ENCODE data around the gene ZSCAN12.
A peak's percentile ranks its signal among the peaks of the same experiment; 100 is the strongest.
"Not testable (repeated sequence)": the region's sequence is repeated elsewhere in the genome, so short reads cannot be mapped to it uniquely, and the experiment has no call there.

The ZSCAN12 gene

DNA sequence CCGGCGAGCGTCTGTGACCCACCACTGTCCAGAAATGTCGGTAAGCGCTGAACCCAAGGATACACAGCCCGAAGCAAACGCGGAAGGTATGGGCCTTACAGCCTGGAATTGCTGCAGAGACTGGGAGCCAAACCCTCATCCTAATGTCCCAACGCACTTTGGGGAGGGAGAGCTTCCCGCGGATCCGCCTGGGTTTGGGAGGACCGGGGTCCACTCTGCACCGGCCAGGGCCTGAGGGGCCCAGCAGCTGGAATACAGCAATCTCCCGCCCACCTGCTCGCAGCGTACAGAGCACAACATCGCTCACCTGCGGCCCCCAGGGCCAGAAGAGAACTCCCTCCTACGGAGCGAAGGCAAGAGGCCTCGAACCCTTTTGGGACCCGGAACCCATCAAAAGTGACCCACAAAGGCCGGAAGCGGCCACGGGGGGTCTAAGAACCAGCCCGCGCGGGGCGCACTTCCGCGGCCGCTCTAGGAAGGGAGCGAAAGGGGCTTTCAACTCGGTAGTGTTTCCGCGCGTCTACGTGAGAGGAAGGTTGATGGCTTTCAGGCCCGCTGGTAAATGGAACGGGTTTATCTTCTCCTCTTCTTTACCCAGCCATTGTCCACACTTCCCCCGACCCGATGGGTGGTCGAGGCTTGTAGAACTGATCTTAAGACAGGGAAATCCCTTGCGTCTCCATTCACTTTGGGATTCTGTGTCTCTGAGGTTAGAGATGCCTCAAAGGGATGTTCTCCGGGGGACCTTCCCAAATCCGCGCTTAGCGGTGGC, at the start of gene ZSCAN12:
Gene ZSCAN12, minus strand, starts transcription at position 398 of the 772 bp plus-strand sequence. CDS start 1,342 bp downstream, outside the sequence.
- peak; percentile 83 for DNase-seq

DNA sequence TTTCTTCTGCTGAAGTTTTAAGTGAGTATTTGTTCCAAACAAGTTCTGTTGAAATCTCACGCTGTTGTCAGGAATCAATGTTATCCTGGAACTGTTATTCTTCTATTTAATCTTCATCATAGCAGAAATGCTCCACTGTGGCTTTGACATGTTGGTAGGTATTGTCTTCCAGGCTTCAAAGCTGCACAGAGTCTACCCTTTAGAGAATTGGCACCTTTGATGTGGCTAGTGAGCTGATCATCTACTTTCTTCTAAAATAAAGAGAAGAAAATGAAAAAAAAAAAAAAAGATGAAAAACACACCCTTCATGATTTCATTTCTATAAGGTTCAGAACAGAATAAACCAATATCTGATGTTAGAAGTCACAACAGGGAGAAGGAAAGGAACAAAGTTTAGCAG, 49.5 kb upstream of the ZSCAN12 start:
- no peak for DNase-seq

DNA sequence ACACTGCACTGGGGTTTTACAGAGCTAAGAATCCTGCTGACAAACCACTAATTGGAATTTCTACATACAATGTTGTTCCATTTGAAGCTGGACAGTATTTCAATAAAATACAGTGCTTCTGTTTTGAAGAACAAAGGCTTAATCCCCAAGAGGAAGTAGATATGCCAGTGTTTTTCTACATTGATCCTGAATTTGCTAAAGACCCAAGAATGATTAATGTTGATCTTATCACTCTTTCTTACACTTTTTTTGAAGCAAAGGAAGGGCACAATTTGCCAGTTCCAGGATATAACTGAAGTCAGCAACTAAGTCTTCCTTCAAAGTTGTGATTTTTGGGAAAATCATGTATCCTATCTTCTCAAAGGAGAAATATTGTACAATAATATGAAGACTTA, 48.0 kb upstream of the ZSCAN12 start:
- not testable (repeated sequence) for DNase-seq

DNA sequence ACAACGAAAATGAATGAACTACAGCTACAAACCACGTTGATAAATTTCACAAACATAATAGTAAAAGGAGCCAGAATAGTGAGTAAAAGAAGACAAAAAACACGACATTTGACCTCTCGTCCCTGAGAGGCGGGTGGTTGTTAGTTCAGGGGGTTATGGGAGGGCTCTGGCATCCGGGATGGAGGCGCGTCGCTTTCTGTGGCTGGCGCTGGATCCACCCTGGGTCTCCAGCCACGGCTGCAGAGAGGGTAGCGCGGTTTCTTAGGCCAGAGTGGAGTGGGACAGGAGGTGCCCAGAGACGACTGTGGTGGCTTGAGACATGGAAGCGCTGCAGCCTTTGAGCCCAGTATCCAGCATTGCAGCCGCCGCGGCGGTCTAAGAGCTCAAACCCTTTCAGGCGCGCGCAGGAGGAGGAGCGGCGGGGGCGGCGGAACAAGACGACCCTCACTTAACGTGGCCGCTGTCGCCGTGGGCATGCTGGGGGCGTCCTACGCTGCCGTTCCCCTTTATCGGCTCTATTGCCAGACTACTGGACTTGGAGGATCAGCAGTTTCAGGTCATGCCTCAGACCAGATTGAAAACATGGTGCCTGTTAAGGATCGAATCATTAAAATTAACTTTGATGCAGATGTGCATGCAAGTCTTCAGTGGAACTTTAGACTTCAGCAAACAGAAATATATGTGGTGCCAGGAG, 47.4 kb upstream of the ZSCAN12 start:
- no peak for DNase-seq

DNA sequence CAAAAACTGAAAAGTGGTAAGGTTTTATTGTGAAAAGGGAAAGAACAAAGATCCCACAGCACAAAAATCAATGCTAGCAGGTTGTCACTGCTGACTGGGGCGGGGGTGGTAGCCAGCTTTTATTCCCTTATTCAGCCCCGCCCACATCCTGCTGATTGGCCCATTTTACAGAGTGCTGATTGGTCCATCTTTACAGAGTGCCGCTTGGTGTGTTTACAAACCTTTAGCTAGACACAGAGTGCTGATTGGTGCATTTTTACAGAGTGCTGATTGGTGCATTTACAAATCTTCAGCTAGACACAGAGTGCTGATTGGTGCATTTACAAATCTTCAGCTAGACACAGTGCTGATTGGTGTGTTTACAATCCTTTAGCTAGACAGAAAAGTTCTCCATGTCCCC, 45.2 kb upstream of the ZSCAN12 start:
- not testable (repeated sequence) for DNase-seq

DNA sequence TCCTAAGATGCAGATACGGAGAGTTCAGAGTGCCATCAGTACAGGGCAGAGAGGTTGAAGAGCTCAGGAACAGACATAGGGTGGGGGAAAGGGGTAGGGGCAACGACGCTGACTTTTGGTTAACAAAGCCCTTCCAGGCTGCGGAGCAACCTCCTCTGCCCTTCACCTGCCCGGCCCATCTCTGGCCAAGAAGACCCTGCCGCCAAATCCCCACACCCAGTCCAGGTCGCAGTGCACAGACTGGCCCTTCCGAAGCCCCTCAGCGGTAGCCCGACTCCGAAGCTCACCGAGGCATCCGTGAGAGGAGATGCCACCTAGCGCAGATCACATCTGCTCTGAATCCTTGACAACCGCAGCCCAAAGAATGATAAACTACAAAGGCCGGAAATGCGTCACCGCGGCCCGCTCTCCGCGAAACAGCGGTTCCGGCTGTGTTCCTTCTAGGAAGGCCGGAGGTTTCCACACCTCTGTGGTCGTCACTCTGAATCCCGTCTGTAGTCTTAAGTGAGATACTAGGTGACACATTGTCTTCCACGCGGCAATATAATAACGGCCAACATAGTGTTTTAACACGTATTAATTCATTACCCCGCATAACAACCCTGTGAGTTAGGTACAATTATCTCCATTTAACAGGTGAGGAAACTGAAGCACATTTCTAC, 43.7 kb upstream of the ZSCAN12 start, which contains the start of gene ZSCAN23:
Gene ZSCAN23, minus strand, starts transcription at position 380 of the 662 bp plus-strand sequence. CDS start 7,225 bp downstream, outside the sequence.
- peak; percentile 27 for DNase-seq

DNA sequence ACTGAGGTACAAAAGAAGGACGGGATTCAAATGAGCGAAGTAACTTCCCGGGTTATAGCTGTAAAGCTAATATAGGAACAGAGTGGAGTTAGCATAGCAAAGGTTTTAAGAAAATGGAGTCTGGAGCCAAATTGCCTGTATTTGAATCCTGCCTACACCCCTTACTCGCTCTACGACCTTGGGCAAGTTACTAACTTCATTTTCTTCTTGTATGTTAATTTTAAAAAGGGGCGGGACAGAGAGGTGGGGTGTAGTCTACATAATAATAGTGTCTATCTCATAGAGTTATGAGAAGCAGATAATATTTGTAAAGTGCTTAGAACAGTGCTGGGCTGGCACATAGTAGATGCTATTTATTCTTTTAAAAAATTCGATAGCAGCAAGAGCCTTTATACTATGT, 43.0 kb upstream of the ZSCAN12 start:
- no peak for DNase-seq

DNA sequence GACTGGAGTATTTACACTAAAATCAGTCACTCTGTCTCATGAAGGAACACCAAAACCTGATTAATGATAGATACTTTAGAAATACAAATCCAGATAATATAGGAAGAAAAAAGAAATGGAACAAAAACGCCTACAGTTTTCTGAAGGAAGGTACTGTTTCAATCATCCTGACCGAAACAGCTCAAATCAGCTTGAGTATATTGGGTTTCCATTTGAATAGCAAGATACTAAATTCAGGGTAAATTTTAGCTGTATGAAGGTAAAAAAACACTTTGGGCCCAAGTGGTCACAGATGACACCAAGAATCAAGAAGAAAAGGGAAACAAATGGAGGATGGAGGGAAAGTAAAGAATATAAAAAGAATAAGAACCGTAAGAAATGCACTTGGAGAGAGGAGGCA, 36.9 kb upstream of the ZSCAN12 start:
- no peak for DNase-seq

DNA sequence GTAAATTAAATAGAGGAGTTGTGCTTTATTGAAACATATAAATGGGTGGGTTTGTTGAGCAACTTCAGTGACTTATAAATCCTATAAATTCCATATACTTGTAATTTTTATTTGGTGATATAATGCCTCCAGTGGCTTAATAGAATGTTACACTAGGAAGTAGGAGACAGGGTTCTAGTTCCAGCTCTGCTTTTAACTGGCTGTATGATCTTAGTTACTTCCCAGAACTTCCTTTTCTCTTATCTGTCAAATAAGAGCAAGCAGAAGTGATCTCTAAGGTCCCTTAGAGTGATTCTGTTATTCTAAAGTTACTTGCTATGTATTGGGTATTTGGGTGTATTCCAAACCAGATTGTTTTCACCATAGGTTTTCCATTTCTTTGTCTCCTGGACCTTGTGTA, 33.6 kb upstream of the ZSCAN12 start:
- no peak for DNase-seq

DNA sequence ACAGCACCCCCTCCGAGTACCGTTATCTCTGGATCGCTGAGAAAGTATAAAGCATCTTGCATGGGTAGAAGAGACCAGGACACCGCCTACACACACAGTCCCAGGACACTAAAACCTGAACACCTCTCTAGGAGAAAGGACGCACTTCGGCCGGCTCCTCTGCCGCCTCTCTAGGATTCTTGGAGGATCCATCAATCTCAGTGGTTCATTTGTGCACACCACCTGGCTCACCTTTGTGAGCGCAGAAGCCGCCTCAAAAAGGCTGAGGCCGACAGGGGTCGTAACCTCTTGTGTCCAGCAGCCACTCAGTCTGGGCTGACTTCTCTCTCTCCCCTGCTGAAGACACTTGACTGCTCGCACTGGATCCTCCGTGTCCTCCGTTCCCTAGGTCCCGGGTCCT, 30.2 kb upstream of the ZSCAN12 start:
- no peak for DNase-seq

DNA sequence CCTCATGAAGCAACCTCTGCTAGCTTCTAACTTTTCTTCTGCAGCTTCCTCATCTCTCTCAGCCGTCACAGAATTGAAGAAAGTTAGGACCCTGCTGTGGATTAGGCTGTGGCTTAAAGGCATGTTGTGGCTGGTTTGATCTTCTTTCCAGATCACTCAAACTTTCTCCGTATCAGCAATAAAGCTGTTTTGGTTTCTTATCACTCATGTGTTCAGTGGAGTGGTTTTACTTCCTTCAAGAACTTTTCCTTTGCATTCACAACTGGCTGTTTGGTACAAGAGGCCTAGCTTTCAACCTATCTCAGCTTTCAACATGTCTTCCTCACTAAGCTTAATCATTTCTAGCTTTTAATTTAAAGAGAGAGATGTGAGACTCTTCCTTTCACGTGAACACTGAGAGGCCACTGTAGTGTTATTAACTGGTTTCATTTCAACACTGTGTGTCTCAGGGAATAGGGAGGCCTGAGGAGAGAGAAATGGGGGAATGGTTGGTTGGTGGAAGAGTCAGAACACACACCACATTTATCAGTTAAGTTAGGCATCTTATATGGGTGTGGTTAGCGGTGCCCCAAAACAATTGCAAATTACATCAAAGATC, 26.5 kb upstream of the ZSCAN12 start:
- DNase-seq, result no peak

DNA sequence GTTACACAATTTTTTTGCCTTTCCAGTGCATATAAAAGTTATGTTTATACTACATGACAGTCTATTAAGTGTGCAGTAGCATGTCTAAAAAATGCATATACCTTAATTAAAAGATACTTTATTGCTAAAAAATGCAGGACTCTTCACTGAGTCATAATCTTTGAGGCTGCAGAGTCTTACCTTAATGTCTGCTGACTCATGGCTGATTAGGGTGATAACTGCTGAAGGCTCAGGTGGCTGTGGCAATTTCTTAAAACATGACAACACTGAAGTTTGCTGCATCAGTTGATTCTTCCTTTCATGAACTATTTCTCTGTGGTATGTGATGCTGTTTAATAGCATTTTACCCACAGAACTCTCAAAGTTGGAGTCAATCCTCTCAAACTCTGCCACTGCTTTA, 24.6 kb upstream of the ZSCAN12 start:
- no peak for DNase-seq

DNA sequence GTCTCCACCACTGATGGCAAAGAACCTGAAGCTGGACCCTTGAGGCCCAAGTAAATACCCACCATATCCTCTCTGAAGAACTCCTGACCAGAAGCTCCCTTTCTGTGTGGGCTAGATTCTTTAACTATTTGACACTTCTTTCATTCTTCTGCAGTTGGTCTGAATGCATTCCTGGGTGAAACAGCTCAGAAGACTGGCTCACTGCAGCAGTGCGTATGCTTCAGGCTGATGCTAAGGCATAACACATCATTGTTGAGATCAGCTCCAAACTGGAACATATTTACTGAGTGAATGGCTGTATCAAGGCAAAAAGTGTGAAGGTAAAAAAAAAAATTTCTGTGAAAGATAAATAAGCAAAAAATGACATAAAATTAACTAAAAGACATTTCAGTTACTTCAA, 24.0 kb upstream of the ZSCAN12 start:
- DNase-seq, result no peak

DNA sequence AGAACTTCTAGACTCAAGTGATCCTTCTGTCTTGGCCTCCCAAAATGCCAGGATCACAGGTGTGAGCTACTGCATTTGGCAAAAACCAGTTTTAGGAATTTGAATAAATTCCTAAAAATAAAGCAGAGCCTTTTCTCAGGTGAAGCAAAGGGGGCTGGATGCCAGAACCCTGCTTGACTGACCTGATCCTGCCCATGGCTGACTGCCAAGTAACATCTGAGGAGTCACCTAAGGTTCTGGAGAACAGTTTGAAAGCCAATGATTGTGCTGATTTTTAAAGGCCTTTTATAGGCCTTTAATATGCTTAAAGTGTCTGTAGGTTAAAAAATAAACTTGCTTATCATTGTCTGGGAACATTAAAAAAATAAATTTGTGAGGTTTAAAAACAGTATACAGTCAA, 14.1 kb upstream of the ZSCAN12 start:
- no peak for DNase-seq

DNA sequence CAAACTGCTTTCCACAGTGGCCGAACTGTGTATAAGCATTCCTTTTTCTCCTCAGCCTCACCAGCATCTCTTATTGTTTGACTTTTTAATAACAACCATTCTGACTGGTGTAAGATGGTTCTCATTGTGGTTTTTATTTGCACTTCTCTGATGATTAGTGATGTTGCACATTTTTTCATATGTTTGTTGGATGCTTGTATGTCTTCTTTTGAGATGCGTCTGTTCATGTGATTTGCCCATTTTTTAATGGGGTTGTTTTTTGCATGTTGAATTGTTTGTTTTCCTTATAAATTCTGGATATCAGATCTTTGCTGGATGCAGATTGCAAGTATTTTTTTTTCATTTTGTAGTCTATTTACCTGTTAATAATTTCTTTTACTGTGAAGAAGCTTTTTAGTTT, 11.2 kb upstream of the ZSCAN12 start:
- DNase-seq, result no peak

DNA sequence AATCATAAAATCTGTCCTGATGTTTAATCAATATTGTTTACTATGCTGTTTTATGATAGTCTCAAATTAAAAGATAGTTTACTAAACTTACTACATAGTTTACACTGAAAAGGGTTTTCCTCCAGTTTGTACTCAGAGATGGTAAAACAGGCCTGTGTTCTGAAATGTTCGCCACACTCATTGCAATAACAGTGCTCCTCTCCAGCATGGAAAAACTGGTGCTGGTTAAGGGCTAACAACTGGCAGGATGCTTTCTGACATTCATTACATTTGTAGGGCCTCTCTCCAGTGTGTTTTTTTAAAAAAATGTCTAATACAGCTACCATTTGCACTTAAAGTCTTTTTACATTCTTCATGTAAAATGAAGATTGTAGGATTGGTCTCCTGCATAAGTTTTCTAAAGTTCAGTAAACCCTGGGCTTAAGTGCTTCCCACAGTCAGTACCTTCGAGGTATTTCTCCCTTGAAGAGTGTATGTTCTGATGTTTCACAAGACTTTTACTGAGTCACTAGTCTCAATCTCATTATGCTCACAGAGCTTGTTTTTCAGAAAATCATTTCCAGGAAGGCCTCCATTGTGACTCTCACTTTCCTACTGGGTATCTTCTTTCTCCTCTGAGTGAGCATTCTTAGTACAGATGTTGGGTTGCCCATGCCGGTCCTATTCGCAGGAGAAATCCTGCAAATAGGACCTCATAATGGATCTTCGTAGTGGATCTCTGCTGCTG, 8.7 kb upstream of the ZSCAN12 start:
- no peak for DNase-seq

DNA sequence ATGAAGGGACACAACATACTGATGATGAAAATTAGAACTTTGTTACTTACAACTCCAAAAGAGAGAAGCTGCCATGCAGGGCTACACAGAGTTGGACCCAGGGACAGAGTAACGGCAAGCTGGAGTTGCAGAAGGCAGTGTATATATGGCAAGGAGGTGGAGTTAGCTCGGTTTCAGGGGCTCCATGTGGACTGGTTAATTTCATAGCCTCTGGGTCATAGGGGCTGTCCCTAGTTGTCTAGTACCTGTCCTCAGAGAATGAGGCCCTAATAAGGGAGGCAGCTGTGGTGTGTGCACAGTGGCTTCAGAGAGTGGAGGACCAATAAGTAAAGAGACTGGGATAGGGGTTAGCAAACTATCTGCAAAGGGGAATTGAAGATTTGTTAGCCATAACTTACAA, 7.9 kb upstream of the ZSCAN12 start:
- DNase-seq, result no peak

DNA sequence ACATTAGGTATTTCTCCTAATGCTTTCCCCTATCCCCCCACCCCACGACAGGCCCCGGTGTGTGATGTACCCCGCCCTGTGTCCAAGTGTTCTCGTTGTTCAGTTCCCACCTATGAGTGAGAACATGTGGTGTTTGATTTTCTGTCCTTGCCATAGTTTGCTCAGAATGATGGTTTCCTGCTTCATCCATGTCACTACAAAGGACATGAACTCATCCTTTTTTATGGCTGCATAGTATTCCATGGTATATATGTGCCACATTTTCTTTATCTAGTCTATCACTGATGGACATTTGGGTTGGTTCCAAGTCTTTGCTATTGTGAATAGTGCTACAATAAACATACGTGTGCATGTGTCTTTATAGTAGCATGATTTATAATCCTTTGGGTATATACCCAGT, 4.4 kb upstream of the ZSCAN12 start:
- DNase-seq, result not testable (repeated sequence)

DNA sequence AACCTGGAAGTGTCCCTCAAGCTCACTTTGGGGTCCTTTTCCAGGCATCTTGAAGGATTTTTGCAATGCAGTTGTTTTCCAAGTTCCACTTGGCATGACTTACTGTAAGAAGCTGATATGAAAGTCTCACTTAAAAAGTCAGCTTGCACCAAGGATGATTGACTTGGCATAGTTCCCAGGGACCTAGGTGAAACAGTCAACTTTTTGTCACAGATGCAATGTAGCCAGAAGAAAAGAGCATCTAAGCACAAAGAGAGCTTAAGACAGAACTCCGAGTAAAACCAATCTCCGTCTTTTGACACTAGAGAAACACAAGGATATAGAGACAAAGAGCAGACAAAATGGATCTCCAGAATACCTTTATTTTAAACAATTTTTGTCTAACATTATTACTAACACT, 2.6 kb upstream of the ZSCAN12 start:
- DNase-seq, result no peak

DNA sequence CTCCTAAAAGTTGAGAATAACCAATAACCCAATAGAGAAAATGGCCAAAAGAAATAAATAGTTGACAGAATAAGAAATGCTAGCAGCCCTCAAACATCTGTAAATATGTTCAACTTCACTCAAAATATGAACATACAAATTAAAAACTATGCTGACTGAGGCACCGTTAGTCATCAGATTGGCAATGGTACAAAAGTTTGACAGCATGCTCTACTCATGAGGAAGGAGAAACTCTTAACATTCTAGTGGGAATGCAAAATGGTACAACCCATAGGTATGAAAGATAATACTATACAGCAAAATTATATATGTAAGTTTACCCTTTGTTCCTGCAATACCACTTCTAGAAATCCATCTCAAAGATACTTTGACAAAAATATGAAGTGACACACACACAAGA, 1.6 kb upstream of the ZSCAN12 start:
- DNase-seq, result no peak

DNA sequence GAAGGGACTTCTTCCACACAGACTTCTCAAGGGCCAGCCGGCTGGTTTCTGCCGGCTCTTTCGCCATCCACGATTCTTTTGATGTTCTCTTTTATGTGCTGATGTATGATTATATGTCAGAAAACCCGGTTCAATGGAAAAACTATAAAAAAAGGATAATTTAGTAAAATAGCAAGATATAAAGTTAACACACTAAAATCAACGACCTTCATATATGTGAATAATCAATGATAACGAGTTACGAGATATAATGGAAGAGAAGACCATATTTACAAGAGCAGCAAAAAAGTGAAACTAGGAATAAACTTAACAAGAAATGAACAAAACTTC, 540 bp upstream of the ZSCAN12 start:
- no peak for DNase-seq

DNA sequence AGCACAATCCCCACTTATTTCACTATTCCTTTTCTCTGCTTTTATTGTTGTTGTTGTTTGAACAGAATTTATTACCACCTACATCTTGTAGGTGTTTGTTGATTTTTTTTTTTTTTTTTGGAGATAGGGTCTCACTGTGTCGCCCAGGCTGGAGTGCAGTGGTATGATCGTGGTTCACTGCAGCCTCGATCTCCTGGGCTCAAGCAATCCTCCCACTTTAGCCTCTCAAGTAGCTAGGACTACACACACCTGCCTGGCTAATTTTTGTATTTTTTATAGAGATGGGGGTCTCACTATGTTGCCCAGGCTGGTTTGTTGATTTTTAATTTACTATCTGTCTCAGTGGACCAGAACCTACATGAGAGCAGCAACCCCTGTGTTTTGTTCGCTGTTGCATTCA, 3.6 kb downstream of the ZSCAN12 start:
- no peak for DNase-seq
